Glomerular visceral epithelial cell (primary cell): ENCODE results near the gene AMZ1.

Experiments
- DNase-seq: peaks from one replicate; pipeline ENCODE4 v3.0.0-alpha.2; 2016; ENCODE audit errors: extremely low spot score

AMZ1 gene

DNA sequence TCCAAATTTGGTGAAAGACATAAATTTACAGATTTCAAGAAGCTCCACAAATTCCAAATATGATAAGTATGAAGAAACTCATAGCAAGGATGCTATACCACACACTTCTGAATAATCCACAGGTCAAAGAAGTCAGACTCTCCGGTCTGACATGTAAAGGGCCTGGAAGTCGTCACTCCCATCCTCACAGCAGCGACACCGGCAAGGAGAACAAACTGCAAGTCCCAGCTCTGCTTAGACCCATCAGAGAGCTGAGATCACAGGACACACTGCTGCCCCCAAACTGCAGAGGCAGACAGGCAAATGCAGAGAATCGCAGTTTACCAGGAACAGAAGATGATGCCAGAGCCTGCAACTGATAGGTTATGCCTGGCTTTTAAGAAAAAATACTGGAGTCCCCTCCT is 62.0 kb downstream of the AMZ1 start:
- DNase-seq, result no peak

DNA sequence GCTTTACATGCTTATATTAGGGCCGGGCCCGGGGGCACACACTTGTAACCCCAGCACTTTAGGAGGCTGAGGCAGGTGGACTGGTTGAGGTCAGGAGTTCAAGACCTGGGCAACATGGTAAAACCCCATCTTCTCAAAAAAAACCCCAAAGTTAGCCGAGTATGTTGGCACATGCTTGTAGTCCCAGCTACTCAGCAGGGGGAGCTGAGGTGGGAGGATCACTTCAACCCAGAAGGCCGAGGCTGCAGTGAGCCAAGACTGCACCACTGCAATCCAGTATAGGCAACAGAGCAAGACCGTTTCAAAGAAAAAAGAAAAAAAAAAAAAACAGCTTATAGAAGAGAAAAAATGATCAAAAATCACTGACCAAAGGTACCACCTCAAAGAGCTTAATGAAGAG is 63.1 kb downstream of the AMZ1 start:
- no peak for DNase-seq

DNA sequence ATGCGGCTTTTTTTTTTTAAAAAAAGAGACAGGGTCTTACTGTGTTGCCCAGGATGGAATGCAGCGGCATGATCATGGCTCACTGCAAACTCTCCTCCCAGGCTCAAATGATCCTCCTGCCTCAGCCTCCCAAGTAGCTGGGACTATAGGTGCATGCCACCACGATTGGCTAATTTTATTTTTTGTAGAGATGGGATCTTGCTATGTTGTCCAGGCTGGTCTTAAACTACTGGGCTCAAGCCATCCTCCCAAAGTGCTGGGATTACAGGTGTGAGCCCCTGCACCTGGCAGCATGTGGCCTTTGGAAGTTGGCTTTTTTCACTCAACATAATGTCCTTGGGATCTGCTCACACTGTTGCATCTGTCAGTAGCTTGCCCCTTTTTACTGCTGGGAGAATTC is 65.1 kb downstream of the AMZ1 start:
- no peak for DNase-seq

DNA sequence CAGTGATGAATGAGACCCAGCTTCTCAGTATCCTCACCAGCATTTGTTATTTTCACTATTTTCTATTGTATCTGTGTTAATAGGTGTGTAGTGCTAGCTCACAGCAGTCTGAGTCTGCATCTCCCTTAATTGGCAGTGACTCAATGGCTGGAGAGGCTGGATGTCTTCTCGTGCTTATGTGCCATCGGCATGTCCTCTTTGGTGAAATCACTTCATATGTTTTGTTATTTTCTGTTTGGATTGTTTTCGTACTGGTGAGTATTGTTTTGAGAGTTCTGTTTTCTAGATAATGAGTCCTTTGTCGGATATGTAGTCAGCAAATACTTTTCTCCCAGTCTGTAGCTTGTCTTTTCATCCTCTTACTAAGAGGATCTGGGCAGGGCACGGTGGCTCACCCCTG is 66.1 kb downstream of the AMZ1 start:
- DNase-seq, result no peak

DNA sequence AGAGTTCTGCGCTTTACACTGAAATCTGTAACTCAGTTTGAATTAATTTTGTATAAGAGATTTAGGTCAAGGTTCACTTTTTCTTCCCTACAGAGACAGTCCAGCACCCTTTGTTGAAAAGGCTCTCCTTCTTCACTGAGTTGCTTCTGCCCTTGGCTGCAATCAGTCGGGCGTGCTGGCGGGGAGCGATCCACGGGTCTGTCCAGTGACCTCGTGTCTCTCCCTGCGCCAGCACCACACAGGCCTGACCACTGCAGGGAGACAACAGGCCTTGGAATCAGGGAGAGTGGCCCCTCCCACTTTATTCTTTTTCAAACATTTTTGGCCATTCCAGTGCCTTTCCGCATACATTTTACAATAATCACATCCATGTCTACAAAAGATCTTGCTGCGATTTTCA is 66.9 kb downstream of the AMZ1 start:
- DNase-seq, result no peak

DNA sequence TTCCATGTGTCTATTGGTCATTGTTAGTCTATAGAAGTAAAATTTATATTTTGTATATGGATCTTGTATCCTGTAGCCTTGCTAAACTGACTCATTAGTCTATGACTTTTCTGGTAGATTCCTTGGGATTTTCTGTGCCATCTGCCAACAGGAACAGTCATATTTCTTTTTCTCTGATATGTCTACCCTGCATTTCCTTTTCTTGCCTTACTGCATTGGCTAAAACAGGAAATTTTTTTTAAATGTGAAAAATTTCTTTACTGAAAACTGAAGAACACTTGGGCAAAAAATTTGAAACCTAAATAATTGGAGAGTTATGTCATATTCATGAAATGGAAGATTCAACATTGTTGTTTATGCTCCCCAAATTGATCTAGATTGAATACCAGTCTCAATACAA is 67.5 kb downstream of the AMZ1 start:
- no peak for DNase-seq

DNA sequence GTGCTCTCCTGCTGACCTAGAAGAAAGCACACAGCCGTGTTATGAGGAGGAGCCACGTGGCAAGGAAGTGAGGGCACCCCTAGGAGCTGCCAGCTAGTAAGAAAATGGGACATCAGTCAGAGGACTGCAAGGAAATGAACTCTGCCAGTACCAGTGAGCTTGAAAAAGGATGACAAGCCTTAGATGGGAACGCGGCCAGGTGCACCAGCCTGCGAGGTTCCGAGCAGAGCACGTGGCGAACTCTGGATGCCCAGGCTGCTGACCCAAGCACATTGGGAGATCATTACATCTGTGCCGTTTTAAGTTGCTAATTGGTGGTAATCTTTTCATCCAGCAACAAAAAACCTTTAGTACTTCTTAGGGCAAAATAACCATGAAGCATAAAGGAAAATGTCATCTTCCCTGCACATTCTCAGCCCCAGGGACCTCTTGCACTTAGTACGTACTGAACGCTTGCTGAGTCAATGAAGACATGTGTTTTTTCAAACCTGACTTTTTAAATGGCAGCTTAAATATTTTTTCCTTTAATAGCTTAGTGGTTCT is 69.4 kb downstream of the AMZ1 start:
- peak; percentile 73 for DNase-seq

DNA sequence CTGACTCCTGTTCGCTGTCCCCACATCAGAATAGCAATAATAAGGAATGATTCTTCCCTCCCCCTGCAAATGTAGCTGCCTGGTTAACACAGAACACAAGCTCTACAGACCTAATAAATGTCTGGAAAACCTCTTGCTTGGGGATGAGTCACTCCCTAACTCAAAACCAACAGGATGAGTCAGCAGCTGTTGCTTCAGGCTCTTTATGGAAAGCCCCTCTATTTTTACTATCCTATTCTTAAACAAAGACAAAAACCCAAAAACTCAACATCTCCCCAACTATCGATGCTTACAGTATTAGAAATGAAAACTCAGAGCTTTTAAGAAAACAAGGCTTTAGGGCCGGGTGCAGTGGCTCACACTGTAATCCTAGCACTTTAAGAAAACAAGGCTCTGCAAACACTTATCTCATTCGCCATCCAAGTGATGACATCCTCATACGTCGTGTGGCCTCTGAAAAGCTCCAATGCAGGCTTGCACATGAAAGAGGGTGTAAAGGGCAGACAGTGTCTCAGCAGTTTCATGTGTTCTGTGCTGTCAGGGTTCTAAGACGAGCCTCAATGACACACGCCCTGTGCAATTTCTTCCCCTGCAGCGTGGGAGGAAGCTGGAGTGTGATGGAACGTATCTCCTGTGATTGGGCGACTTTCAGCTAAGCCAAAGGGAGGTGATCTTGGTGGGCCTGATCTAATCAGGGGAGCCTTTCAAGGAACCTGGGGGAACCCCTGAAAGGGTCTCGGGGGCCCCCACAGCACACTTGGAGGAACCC is 70.1 kb downstream of the AMZ1 start:
- DNase-seq, result peak; percentile 92

DNA sequence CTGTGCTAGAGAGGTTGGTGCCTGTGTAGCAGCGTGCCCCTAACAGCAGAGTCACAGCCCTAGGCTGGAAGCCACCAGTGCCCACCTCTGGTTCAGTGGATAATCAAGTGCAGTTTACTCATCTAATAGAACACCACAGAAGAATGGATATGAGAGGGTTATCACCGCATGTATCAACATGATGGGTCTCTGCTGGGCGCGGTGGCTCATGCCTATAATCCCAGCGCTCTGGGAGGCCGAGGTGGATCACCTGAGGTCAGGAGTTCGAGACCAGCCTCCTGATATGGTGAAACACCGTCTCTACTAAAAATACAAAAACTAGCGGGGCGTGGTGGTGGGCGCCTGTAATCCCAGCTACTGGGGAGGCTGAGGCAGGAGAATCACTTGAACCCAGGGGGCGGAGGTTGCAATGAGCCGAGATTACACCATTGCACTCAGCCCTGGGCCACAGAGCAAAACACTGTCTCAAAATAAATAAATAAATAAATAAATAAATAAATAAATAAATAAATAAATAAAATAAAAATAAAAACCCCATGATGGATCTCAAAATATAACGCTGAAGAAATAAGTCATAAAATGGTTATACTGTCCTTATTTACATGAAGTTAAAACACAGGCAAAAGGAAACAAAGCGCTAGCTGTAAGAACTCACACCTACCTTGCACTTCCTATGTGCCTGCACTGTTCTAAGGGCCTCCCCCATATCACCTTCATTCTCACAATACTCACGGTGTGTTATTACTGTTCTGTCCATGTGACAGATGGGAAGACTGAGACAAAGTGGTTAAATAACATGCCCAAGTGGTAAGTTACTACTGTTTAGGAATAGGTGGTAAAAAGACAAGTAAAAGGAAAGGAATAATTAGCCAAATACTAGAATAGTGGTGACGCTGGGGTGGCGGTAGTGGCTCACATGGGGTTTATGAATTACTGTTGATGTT is 70.9 kb downstream of the AMZ1 start:
- DNase-seq, result no peak

DNA sequence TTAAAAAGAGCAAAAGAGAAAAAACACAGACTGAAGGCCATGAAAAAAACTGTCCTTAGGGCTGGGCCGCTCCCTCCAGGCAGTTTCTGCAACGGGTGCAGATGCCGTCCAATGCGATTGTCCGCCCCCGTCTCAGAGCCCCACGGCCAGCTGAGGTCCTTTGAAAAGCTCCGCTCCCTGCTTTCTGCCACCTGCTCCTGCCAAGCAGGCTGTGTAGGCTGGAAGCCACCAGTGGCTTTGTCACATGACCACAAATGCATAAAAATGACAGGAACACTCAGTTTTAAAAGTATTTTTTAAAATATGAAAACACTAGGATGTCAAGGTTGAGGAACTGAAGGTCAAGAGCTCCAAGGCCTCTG is 71.7 kb downstream of the AMZ1 start:
- DNase-seq, result no peak

DNA sequence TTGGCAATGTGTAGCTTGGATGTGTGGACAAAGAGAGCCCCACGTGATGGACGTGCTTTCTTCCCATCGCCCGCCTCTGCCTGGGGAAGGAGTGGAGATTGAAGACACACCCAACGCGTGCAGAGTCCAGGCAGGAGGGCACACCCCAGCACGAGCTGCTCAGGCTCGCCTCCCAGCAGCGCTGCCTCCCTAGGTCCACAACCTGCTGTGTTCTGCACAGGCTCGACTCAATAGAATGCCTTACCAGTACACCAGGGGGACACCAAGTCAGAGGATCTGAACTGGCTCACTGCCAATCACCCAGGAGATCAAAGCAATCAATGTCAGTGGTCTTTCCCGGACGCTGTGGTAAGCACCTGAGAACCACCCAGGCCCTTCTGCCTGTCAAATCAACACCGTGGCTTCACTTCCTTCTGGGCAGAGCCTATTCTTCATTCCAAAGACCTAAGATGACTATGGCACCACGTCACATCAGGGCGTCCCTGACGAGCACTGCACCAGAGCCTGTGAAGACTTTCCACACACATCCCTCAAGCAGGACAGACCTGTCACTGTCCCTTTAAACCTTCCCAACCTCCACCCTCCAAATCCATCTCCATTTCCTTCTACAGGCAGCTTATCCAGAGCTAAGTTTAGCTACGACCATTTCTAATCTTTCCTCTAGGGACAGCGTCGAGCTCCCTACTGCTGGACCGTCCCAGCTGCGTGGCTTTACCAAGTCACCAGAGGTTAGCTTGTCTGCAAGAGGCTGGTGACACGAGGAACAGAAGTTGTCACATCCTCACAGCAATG is 72.3 kb downstream of the AMZ1 start:
- peak; percentile 48 for DNase-seq

DNA sequence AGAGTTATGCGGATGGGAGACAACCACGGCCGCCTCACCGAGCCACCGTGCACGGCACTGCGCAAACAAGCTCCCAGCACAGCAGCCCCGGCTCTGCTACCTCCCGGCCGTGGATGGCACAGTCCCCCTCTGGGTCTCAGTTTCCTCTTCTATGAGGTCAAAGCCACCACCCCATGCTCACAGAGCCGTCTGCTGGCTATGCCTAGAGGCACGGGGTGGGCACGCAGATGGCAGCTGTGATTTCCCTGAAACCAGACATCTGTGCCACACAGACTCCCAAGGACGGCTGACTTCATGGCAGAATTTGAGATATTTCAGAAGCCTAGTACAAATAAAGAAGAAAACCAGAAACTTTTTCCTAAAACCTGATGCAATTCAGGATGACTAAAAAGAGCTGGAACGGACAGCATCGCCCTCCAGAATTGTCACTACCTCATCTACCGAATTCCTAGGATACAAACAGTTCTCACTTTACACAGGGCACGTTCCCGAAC is 73.2 kb downstream of the AMZ1 start:
- no peak for DNase-seq

DNA sequence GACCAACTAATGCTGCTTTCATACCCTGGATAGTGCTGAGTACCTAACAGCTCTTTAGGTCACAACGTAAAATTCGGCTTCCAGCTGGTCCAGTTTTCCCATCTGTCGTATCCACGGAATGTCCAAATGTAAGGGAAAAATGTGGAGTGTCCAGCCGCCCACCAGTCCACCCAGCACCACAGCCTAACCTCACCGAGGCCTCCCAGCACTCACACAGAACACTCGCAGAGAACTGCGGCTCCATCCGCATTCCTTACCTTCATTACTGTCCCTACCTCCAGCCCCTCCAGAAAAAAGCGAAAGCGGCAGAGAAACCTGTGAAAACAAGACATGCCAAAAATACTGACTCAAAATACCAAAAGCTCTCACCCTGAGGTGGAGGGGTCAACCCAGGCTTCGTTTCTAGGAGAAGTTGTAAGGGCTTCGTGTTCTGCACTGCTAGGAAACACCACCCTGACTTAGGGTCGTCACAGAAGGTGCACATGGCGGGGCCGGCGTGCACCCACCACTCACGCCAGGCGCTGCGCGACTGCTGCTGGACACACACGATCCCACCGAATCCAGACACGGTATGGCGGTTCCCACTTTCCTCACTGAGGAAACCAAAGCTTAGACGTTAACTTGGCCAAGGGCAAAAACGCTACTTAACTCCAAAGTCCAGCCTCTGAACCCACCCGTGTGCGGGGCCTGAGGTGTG is 73.9 kb downstream of the AMZ1 start:
- DNase-seq, result no peak

DNA sequence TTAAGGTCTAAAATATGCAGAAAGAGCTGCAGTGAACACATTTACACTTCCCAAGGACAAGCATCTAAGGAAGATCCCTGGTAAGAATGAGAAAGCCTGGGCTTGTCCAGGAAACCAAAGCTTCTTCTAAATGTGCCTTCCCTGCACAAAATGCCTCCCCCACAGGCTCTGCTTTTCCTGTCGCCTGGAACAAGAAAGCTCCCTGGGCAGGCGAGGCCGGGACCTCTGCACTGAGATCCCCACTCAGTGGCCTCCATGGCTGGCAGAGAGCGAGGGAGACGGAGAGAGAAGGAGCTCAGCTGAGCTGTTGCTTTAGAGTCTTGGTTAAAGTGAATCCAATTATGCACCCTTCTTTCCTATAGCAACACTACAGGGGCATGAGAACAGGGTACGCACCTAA is 75.6 kb downstream of the AMZ1 start:
- DNase-seq, result no peak

DNA sequence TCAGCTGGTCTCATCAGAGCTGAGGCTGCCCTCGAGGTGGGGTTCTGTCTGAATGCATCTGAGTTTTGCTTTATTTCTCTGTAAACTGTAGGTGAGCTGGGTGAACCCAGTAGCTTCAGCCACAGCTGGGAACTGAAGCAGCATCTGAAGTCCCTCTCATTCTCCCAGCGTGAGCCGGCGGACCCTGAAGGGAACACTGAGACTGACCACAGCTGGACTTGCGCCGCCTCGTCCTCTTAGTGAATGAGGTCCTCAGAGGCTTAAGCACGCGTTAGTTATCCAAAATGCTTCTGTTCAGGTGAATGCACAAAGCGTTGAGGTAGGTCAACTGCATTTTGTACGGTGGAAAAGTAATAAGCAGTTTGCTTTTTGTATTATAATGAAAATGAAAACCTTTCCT is 76.6 kb downstream of the AMZ1 start:
- no peak for DNase-seq
